Activated naive CD4-positive, alpha-beta T cell treated with anti-CD3 and anti-CD28 coated beads, Interleukin-2, amount 50 U/mL, for 24 hours (primary cell): ENCODE data around the gene CXCR6.
A peak's percentile ranks its signal among the peaks of the same experiment; 100 is the strongest.

Experiments used
- H3K27ac Mint-ChIP-seq: one replicate; pipeline ENCODE4 v1.8.0; 2021; ENCODE audit warnings: mild to moderate bottlenecking, mixed read lengths
- H3K27me3 Mint-ChIP-seq: one replicate; pipeline ENCODE4 v1.8.0; 2021; ENCODE audit warnings: mixed read lengths
- H3K36me3 Mint-ChIP-seq: one replicate; pipeline ENCODE4 v1.8.0; 2021; ENCODE audit warnings: mixed read lengths
- H3K4me1 Mint-ChIP-seq: one replicate; pipeline ENCODE4 v1.8.0; 2021; ENCODE audit warnings: mixed read lengths
- H3K4me3 Mint-ChIP-seq: one replicate; pipeline ENCODE4 v1.8.0; 2021; ENCODE audit warnings: mild to moderate bottlenecking, mixed read lengths
- H3K9me3 Mint-ChIP-seq: one replicate; pipeline ENCODE4 v1.8.0; 2021; ENCODE audit warnings: mixed read lengths

Gene CXCR6

DNA sequence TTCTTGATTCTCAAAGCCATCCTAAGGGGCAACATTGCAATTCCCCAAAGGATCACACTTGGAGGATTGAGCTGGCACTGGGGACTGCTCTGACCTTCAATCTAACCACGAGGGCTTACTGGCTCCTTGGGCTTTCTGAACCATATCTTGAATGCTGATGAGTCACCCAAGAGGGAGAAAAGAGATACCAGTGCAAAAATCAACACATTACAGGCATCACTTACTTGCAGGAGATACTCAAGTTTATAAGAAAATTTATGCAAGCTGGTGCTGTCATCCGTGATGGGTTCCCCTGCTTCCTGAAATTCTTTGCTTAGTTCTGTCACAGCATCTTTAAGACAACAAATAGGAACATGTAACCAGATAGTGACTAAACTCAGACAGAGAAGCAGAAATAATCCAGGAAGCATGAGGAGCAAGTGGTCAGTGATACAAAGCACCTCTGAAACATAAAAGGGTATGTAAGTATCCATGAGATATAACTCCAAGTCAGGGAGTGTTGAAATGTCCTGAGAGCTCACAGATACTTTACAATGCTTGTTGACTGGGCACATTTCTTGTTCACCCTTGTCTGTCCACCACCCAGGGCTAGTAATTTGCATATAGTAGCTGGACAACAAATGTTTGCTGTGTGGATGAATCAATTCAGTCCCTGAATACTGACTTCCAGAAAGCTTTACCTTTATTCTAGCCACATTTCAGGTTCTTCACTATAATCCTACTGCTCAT is 38.2 kb downstream of the CXCR6 start:
- Mint-ChIP-seq H3K27ac (peak overlapping the region; percentile 77), H3K4me1 (peaks cover 48% of the 10 kb centered on the region), H3K4me3 (peak overlapping the region; percentile 80), H3K9me3 (no peaks in the 10 kb centered on the region), H3K27me3 (no peaks in the 10 kb centered on the region), H3K36me3 (peaks cover 33% of the 10 kb centered on the region)

DNA sequence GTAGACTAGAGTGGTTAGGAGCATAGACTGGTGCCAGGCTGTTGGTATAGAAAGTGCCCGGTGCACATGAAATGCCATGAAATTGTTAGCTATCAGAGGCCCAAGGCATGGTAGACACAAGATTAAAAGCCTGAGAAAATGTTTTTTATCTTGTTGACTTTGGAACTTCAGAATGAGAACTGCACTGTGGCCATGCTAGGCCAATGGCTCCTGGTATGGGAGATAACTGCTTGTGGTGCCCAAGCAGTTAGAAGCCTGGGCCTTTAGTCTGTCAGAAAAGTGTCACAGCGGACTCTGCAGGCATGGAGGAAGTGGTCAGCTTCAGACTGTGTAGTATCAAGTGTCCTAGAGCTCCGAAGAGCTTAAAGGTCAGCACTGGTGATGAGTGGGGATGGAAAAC is 40.5 kb downstream of the CXCR6 start:
- Mint-ChIP-seq H3K36me3 (peaks cover 26% of the 10 kb centered on the region), H3K4me3 (no peak overlapping the region), H3K27me3 (no peaks in the 10 kb centered on the region), H3K4me1 (peaks cover 43% of the 10 kb centered on the region), H3K9me3 (no peaks in the 10 kb centered on the region), H3K27ac (no peak overlapping the region)

GRCh38 chr3:45984331-45985312 is 41.4 kb downstream of the CXCR6 start:
- peaks cover 44% of the 10 kb centered on the region for H3K4me1 Mint-ChIP-seq
- peaks cover 20% of the 10 kb centered on the region for H3K36me3 Mint-ChIP-seq
- H3K9me3 Mint-ChIP-seq, result no peaks in the 10 kb centered on the region
- no peak overlapping the region for H3K4me3 Mint-ChIP-seq
- no peaks in the 10 kb centered on the region for H3K27me3 Mint-ChIP-seq
- H3K27ac Mint-ChIP-seq, result no peak overlapping the region

DNA sequence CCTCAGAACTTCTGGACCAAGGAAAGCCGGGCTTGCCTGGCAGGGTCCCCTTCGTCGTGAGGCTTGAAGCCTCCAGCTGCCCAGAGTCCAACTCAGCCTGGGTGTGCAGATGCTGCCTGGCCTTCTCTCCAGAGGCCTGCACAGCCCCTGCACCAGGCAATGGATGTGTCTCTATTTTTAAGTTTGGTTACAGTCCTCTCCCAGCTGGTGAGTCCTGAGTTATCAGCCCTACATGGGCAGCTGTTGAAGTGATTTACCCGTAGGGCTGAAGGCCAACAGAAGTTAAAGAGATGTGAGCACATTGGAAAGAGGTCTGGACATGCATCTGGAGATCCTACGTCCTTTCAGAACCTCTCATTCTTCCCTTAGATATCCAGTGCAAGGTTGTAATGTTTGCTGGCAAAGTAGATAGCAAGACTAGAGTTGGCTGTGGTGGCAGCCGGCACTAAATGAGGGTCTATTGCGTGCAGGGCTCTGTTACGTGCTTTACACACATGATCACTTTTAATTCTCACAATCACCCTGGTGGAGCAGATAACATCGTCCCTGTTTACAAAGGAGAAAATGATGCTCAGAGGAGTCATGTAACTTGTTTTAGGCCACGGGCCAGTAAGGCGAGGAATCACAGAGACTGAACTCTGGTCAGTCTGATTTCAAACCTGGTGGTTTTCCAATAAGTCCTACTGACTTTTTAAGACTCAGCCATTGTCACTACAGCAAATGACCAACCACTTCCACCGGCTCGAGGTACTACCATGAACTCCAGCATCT is 42.5 kb downstream of the CXCR6 start:
- H3K9me3 Mint-ChIP-seq, result no peaks in the 10 kb centered on the region
- H3K4me1 Mint-ChIP-seq, result peaks cover 43% of the 10 kb centered on the region
- no peak overlapping the region for H3K4me3 Mint-ChIP-seq
- H3K36me3 Mint-ChIP-seq, result peaks cover 14% of the 10 kb centered on the region
- H3K27me3 Mint-ChIP-seq, result no peaks in the 10 kb centered on the region
- H3K27ac Mint-ChIP-seq, result no peak overlapping the region

- Mint-ChIP-seq H3K36me3 (peaks cover 9% of the 10 kb centered on the region), H3K27ac (no peak overlapping the region)
Measured at GRCh38 chr3:45986303-45986982, 43.2 kb downstream of the CXCR6 start.

DNA sequence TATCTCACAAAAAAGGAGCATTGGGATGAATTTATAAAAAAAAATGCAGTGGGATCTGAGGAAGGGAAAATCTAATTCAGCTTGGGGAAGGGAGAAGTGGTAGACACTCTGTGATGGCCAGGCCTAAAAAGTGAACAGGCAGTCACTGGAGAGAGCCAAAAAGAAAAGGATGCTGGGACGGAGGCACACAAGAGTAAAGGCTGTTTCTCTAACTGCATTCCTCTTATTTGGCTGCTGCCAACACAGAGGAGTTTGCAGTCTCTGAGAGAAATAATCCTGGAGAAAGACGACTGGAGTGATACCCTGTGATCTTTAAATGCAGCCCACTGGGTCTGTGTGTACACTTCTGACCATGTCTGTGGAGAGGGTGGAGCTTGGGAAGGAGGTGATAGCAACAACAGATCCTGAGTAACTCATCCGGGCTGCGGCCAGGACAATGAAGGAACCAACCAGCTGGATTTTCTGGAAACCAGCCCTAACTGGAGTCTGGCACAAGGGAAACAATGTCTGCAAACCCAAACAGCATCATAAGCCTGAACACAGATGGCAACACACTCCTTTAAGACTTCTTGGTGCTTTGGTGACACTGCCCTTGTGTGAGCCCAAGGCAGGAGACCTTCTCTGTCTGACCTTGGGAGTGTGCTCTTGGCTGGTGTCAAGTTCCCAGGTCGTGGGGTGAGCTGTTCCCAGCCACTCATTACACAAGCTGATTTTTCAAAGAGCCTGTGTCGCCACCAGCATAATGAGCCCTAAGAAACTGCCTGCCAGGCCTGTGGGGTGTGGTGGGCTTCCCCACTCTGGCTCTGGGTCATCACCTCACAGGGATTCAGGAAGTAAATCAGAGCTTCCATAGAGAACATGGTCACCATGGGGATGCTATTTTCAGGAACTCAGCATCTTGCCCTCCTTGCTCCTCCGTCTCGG is 44.4 kb downstream of the CXCR6 start:
- H3K4me1 Mint-ChIP-seq, result peaks cover 48% of the 10 kb centered on the region
- no peaks in the 10 kb centered on the region for H3K9me3 Mint-ChIP-seq
- peaks cover 8% of the 10 kb centered on the region for H3K36me3 Mint-ChIP-seq
- peak overlapping the region; percentile 42 for H3K27ac Mint-ChIP-seq
- no peaks in the 10 kb centered on the region for H3K27me3 Mint-ChIP-seq
- H3K4me3 Mint-ChIP-seq, result no peak overlapping the region

More at GRCh38 chr3:45986303-45986982, 43.2 kb downstream of the CXCR6 start:
- Mint-ChIP-seq H3K4me1 (peaks cover 39% of the 10 kb centered on the region), H3K27me3 (no peaks in the 10 kb centered on the region), H3K9me3 (no peaks in the 10 kb centered on the region), H3K4me3 (no peak overlapping the region)

DNA sequence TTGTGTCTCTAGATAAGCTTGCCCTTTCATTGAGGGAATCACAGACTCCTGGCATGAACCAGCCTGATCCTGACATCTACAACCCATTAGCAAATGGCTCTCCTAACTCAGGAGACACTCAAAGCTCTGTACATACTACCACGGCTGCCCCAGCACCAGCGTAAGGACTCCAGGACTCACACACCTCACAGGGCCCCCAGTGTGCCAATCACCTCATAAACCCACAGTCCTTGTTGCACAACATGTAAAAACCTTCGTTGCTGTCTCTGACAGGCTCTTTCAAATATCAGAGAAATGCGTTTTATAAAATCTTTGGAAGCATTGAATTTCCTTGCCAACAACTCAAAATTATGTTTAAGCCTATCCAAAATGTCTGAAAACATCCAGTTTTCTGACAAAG is 45.1 kb downstream of the CXCR6 start:
- H3K27me3 Mint-ChIP-seq, result no peaks in the 10 kb centered on the region
- H3K9me3 Mint-ChIP-seq, result no peaks in the 10 kb centered on the region
- H3K4me1 Mint-ChIP-seq, result peaks cover 56% of the 10 kb centered on the region
- H3K27ac Mint-ChIP-seq, result no peak overlapping the region
- no peak overlapping the region for H3K4me3 Mint-ChIP-seq
- peaks cover 7% of the 10 kb centered on the region for H3K36me3 Mint-ChIP-seq

- H3K4me1 Mint-ChIP-seq, result peaks cover 60% of the 10 kb centered on the region
- H3K27me3 Mint-ChIP-seq, result no peaks in the 10 kb centered on the region
- peaks cover 5% of the 10 kb centered on the region for H3K36me3 Mint-ChIP-seq
- H3K27ac Mint-ChIP-seq, result no peak overlapping the region
- no peak overlapping the region for H3K4me3 Mint-ChIP-seq
- H3K9me3 Mint-ChIP-seq, result no peaks in the 10 kb centered on the region
Measured at GRCh38 chr3:45988804-45989203, 45.5 kb downstream of the CXCR6 start.

GRCh38 chr3:45990181-45990580 is 46.9 kb downstream of the CXCR6 start:
- no peaks in the 10 kb centered on the region for H3K9me3 Mint-ChIP-seq
- peaks cover 66% of the 10 kb centered on the region for H3K4me1 Mint-ChIP-seq
- no peak overlapping the region for H3K4me3 Mint-ChIP-seq
- no peak overlapping the region for H3K27ac Mint-ChIP-seq
- no peaks in the 10 kb centered on the region for H3K27me3 Mint-ChIP-seq
- peaks cover 3% of the 10 kb centered on the region for H3K36me3 Mint-ChIP-seq

DNA sequence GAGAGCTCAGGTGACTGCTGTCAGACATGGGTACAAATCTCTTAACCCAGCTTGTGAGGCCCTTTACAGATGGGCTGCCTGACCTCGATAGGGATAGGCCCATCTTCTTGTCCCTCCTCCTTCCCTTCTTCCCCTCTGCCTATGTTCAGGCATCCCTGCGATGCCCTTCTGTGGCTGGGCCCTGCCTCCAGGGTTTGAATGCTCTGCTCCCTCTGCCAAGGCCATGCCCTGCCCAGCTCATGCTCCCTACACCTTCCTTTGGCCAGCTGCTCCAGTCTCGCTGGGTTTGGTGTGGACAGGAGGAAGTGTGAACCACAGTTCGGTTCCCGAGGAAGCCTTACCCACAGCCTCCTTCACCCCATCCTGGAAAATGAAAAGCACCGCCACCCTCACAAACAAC is 48.1 kb downstream of the CXCR6 start:
- H3K36me3 Mint-ChIP-seq, result peaks cover 3% of the 10 kb centered on the region
- no peak overlapping the region for H3K27ac Mint-ChIP-seq
- peaks cover 68% of the 10 kb centered on the region for H3K4me1 Mint-ChIP-seq
- no peaks in the 10 kb centered on the region for H3K27me3 Mint-ChIP-seq
- H3K9me3 Mint-ChIP-seq, result no peaks in the 10 kb centered on the region
- no peak overlapping the region for H3K4me3 Mint-ChIP-seq

DNA sequence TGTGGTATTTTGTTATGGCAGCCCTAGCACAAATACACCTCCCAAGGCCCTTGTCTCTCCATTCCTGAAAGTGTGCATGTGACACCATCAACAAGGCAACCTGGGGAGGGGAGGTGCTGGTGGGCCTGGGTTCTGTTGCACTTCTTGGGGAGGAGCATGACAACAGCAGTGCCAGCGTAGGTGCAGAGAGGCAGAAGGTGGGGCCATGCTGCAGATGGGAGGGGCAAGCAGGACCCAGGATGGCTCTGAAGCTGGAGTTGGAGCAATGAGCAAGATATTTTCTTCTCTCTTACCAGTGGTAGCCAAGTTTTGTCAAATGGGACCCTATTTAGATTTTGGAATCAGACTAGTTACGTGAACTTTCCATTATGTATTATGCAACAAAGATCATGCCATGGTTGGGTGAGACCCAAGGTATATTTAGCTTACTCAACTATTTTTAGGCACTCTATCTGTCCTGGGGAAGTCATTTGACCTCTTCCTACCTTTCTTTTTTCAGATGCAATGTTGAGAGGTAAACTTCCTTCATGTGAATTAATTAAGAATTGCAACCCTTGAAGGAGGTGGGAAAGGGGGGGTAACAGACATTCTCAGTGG is 49.0 kb downstream of the CXCR6 start:
- no peaks in the 10 kb centered on the region for H3K27me3 Mint-ChIP-seq
- H3K4me1 Mint-ChIP-seq, result peaks cover 67% of the 10 kb centered on the region
- no peak overlapping the region for H3K27ac Mint-ChIP-seq
- no peaks in the 10 kb centered on the region for H3K9me3 Mint-ChIP-seq
- H3K4me3 Mint-ChIP-seq, result peak overlapping the region; percentile 26
- peaks cover 2% of the 10 kb centered on the region for H3K36me3 Mint-ChIP-seq

GRCh38 chr3:45992821-45993221 is 49.6 kb downstream of the CXCR6 start:
- Mint-ChIP-seq H3K27me3 (no peaks in the 10 kb centered on the region), H3K36me3 (peaks cover 2% of the 10 kb centered on the region), H3K4me3 (peak overlapping the region; percentile 20), H3K9me3 (no peaks in the 10 kb centered on the region), H3K27ac (no peak overlapping the region), H3K4me1 (peaks cover 64% of the 10 kb centered on the region)

GRCh38 chr3:45993421-45994027 is 50.3 kb downstream of the CXCR6 start:
- H3K4me3 Mint-ChIP-seq, result peak overlapping the region; percentile 58
- H3K4me1 Mint-ChIP-seq, result peaks cover 58% of the 10 kb centered on the region
- no peak overlapping the region for H3K27ac Mint-ChIP-seq
- peaks cover 2% of the 10 kb centered on the region for H3K36me3 Mint-ChIP-seq
- no peaks in the 10 kb centered on the region for H3K9me3 Mint-ChIP-seq
- H3K27me3 Mint-ChIP-seq, result no peaks in the 10 kb centered on the region
